DMS53 treated with DMSO at 0.1 percent for 48 hours (cell line): ENCODE measurements around the gene SLC25A25.
A peak's percentile ranks its signal among the peaks of the same experiment; 100 is the strongest.
"Not testable (repeated sequence)": the region's sequence is repeated elsewhere in the genome, so short reads cannot be mapped to it uniquely, and the experiment has no call there.

ENCODE experiments used
- DNase-seq: peaks from one replicate; lab custom pipeline; 2025; ENCODE audit not compliant: unreplicated experiment; lab: John Stamatoyannopoulos, UW

The SLC25A25 gene

DNA sequence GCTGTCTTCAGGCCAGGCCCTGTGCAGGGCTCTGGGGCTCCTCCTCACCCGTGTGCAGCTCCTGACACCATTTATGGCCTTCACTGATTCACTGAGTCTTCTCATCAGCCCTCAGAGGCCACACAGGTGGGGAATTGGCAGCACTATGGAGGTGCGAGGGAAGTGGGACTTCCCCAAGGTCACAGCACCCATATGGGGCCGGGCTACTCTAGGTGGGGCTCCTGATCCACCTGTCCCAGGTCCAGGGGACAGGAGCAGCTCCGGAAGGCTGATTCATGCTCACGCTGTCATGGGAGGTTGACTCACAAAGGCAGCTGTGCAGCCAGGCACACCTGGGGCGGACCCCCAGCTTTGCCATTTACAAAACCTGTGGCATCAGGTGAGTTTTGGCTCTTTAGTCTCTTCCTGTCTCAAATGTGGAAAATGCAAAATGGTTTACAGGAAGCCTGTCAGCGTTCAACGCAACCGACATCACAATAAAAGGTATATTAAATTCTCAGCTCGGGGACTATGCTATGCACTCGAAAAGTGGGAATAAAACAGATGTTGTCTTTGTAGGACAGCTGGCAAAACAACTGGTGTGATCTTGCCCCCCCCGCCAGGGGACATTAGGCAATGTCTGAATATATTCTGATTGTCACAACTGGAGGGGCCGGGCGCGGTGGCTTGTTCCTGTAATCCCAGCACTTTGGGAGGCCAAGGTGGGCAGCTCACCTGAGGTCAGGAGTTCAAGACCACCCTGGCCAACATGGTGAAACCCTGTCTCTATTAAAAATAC lies 15.9 kb upstream of the SLC25A25 start:
- peak; percentile 95 for DNase-seq

DNA sequence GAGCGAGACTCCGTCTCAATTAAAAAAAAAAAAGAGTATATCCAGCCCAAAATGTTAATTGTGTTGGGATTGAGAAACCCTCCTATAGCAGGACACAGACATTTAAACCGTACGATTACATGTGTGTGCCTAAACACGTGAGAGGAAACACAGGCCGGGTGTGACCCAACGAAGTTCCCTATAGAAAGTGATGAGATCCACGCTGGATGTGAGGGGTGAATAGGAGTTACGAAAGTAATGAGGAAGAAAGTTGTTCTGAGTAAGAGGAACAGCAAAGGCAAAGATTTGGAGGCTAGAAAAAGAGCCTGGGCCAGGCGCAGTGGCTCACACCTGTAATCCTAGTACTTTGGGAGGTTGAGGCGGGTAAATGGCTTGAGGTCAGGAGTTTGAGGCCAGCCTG lies 14.5 kb upstream of the SLC25A25 start:
- DNase-seq: no peak

DNA sequence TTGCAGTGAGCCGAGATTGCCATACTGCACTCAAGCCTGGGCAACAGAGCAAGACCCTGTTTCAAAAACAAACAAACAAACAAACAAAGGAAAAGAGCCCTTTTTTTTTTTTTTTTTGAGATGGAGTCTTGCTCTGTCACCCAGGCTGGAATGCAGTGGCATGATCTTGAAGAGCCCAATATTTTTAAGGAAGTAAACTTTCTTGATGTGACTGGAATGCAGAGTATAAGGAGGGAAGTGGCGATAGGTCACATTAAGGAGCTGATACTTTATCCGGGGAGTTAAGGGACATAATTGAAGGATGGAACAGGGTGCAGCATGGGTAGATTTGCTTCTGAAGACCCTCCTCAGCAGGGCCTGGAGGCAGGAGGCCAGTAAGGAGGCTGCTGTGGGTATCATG lies 13.9 kb upstream of the SLC25A25 start:
- DNase-seq: no peak

DNA sequence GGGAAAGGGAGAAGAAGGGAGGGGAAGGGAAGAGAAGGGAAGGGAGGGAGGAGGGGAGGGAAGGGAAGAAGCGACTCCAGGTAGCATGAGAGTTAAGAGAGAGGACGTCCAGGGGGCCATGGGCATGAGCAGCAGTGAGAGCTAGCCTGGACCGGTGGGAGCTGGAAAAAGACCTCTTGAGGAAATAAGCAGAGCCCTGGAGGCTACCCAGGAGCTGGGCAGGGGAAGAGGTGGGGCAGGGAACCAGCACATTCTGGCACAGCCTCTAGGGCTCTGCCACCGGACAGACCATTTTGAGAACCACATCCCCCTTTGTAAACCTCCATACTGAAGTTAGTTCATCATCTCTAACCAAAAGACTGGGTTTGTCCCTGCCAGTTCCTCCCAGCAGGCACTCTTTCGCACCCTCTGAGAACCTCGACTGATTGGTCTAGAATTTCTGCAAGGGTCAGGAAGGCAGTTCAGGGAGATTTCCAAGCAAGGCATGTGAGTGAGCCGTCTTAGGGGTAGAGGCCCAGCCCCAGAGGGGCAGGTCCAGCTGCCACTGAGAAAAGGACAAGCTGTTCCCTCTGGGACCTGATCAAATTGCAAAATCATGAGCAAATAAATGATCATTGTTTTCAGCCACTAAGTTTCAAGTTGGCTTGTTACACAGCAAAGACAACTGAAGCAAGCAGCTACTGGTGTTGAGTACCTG lies 12.5 kb upstream of the SLC25A25 start:
- DNase-seq: no peak

DNA sequence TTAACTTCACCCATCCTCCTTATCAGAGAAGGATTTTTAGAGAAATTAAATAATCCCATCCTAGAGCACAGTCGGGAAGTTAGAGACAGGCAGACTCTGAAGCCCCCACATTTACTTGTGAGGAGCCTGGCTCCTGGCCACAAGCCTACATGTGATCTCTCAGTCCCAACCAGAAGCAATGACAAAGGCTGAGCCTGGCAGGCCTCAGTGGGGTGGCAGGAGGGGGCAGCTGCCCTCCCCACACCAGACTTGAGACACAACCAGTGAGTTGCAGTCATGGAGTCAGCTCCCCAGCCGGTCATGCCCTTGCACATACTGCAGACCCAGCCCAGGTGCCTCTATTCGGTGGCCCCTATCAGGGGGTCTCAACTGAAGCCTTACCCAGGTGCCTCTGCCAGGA lies 11.9 kb upstream of the SLC25A25 start:
- DNase-seq: no peak

DNA sequence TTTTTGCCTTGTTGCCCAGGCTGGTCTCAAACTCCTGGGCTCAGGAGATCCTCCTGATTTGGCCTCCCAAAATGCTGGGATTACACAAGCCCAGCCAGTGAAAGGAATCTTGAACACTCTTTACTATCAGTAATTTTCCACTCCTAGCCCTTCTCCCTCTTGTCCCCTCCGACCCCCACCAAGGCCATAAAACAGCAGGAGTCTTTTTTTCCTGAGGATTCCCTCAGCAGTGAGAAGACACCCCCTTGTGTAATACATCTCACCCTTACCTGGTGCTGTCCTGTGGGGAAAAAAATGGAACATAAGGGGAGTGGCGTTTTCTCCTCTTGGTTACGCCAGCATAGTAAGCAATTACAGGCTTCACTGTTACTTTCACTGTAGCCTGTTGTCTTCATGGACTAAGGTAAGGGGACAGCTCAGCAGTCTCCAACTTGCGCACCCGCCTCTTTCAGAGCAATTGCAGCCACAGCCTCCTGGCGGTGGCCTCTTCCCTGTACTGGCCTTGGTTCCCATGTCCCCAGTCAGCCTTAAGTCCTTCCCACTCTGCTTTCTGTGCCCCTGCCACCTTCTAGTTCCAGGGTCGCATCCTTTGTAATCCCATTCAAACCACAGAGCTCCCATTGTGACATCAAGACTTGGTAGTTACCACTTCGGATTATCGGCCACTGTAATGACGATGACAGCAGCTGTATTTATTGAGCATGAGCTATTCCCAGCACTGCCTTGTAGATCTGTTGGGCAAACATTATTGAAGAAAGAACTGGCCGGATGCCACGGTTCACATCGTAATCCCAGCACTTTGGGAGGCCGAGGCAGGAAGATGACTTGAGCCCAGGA lies 10.9 kb upstream of the SLC25A25 start:
- peak; percentile 90 for DNase-seq

DNA sequence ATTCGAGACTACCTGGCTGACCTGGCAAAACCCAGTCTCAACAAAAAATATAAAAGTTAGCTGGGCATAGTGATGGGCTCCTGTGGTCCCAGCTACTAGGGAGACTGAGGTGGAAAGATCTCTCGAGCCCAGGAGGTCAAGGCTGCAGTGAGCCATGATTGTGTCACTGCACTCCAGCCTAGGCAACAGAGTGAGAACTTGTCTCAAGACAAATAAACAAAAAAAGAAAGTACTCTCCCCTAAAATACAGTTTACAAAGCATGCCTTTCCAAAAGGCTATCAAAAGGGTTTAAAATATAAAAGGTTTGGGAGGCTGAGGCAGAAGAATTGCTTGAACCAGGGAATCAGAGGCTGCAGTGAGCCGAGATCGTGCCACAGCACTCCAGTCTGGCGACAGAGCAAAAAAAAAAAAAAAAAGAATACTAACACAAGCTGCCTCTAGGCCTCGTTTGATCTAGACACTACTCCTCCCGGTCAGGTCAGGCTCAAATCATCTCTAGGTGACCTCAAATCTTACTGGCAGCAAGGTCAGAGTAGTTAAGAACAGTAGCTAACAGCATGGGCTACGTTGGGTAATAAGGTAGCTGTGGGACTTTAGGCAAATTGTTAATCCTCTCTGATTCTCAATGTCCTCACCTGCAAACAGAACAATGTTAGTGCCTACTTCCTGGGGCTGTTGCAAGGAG lies 10.2 kb upstream of the SLC25A25 start:
- peak; percentile 39 for DNase-seq

DNA sequence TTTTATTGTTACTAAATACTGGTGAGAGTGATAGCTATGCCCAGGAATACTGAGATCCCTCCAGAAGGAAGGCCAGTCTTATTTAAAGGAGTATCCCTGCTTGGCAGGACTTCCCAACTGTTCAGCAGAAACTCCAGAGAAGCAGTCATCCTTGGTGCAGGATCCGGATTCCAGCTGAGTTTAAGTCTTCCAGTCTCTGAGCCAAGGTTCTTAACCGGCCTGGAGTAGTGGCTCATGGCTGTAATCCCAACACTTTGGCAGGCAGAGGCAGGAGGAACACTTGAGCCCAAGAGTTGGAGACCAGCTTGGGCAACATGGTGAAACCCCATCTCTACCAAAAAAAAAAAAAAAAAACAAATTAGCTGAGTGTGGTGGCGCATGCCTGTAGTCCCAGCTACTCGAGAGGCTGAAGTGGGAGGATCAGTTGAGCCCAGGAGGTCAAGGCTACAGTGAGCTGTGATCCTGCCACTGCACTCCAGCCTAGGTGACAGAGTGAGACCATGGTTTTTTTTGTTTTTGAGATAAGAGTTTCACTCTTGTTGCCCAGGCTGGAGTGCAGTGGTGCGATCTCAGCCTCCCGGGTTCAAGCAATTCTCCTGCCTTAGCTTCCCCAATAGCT lies 8.6 kb upstream of the SLC25A25 start:
- no peak for DNase-seq

DNA sequence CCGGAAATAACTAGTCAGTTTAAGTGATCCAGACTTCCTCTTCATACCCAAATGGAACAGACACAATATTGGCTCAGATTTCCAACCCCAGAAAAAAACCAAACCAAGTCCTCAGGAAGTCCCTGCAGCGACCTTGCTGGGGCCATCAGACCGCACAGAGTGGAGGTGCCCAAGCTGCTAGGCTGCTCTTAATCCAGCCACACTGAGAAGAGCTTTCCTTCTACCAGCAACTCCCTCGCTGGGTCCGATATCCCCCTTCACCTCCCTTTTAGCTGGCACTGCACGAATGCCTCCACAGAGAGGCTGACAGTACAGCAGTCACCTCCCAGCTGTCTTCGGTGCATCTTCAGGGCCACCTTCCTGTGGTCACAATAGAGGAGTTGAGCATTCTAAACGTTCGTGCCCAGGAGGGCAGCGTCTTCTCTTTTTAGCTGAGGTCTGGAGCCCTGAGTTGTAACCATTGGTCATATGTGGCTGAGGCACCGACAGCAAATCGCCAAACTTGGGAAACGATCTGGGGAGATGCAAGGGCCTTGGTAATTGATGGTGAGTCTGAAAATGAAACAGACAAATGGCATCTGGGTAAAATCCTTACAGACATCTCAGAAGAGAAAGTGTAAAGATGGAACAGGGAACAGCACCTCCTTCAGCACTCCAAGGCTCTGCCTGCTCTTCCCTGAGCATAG lies 6.6 kb upstream of the SLC25A25 start:
- DNase-seq: no peak

DNA sequence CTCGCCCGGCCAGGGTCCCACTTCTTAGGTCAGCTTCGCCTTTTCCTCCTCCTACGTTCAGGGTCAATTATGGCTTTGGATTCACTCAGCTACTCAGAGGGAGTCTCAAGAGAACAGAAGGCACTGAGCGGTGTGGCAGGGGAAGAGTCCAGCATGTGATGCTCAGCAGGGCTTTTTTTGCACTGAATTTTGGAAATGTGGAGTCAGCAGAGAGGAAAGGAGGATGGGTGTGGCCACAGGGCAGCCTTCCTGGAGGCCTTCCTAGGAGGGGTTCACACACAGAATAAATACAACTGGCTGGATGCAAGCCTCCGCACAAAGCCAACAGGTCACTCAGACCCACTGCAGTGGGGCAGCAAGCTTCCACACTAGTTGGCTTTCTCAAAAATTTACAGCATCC lies 5.8 kb upstream of the SLC25A25 start:
- no peak for DNase-seq

DNA sequence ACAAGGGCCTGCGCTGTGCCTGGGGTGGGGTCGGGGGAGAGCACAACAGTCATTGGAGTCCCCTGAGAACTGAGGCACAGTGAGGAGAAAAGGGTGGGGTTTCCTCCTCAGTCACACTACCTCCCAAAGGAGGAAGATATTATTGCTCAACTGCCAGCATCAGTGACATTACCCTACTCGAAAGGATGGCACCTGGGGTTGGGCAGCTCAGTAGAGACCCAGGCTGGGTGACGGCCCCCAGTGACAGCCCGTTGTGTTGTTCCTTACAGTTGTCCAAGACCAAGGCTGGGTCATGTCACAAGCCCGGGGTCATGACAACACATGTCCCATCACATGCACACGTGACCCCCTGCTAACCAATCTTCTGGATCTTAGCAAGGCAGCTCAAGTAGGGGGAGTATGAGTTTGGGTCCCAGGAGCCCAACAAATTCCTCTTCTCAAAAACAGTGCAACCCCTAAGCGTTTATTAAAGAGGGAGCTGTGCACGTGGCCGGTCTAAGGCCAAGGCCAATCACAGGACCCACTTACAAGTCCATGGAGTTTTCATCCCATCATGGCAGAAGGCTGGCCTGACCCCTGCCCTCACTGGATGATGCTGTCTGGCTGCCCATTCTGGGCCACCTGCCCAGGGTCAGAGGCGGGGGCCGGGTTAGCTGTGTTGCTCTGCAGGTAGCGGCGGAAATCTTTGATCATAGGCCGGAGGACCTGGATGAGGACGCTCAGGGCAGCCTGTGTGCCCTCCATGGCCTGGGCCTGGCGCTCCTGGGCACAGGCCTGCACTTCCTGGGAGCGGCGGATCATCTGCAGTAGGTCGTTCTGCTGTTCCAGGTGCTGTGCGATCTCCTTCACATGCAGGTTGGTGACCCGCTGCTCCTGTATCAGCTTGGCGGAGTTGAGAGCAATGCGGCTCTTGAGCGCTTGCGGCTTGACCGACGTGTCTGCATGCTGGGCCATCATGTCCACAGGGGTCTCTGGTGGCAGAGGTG lies 4.9 kb upstream of the SLC25A25 start:
- DNase-seq: no peak

DNA sequence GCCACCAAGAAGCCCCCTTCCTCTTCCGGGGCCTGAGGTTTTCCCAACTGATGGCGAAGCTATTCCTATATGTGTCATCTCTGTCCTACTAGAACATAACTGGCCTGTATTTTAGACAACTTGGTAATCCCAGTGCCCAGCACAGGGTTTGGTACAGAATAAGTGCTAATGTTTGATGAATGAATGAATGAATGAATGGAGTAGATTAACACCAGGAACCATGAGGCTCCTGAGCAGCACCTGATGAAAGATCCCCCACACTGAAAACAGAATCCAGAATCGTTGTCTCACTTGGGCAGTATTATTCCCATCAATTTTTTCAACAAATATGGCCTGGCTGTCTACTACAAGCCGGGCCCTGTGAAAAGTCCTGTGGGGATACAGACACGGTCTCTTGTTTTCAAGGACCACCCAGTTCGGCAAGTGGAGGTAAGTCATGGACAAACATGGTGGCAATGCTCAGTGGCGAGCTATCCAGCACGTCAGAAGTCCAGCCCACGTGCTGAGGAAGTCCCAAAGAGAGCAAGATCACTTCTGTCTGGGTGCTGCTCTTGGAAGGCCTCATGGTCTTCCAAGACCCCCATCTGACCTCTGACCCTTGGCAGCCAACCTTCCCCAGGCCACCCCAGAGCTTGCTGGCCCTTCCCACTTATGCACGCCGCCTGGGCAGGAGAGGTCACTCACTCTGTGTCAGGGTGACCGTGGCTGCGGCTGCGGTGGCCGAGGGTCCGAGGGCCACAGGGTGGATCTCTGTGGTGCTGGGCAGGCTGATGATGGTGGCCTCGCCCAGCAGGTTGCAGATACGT lies 1.9 kb upstream of the SLC25A25 start:
- no peak for DNase-seq

DNA sequence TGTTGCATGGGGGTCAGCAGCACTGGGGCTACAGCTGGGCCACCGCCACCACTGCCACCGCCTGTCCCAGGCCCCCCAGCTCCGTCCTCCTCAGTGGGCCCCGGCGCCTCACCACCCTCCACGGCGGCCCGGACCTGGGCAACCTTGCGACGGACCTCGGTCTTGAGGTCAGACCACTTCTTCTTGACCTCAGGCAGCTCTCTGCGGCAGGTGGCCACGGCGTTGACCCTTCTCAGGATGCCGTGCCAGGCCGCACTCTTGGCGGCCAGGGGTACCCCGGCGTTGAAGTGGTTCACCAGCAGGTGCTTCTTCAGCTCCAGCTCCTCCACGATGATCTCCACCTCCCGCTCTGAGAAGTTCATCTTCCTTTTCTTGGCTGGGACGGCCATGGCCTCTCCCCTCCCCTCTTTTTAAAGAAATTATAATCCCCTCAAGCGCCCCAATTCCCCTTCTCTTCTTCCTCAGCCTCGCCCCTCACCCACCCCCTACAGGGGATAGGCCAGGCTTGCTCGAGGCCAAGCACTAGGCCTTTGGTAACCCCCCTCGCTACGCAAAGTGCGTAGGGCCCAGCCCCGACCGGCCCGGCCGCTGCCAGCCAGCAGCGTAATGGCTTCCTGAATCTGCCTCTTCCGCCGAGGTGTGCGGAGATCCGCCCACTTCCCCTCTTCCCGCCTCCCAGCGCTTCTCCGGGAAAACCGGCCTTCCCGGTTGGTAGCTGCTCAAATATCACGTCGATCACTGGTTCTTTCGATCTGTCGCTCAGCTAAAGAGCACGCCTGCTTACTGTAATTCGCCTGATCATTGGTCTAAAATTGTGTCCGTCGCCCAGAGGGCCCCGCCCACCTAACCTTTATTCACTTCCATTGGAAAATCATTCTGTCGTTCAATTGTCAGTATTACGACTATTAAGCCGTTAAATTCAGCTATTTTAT lies 1.1 kb upstream of the SLC25A25 start, which contains the start of gene NAIF1:
Gene NAIF1 (minus strand): TSS at position 608 of the 932 bp plus-strand sequence. CDS start 219 bp downstream, at position 389.
- peak; percentile 98 for DNase-seq

DNA sequence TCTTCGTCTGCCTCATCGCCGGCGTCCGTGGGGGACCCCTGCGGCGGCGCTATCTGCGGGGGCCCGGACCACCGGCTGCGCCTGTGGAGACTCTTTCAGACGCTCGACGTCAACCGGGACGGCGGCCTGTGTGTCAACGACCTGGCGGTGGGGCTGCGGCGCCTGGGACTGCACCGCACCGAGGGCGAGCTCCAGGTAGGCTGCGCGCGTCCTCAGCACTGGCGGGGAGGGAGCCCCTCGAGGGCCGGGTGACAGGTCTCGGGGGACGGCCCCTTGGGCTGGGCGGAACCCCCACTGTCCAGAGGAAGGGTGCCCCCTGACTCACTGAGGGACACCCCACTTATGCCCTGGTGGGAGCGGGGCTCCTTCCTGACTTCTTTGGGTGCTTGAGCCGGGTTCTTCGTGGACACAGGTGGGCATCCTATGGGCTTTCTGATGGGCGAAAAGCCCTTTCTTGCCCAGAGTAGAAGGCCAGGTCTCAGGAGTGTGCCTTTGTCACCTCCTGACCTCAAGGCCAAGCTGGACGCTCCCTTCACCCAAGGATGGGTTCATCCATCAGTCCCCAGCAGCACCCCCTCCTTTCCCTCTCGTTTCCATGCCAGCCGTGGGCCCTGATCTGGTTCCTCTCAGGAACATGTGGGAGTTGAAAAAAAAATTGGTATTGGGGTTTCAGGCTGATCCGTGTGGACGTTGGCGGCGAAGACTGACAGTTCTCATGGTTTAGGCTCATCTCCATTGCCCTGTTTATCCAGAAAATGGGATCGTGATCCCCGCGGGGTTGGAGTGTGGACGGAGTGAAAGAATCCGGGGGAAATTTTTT lies 564 bp downstream of the SLC25A25 start:
- no peak for DNase-seq

DNA sequence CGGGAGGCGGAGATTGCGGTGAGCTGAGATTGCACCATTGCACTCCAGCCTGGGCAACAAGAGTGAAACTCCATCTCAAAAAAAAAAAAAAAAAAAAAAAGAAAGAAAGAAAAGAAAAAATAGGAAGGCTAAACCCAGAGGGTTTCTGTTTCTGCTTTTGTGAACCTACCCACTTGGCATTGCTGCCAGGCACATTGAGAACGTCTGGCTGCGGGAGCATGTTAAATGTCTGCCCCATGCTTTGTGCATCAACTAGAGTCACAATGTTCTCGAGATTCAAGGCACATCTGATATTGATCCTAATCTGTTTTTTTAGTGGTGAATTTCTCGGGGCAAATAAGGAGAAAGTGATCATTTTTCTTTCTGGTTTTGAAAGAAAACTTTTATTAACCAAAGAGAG lies 2.8 kb downstream of the SLC25A25 start:
- DNase-seq: no peak

DNA sequence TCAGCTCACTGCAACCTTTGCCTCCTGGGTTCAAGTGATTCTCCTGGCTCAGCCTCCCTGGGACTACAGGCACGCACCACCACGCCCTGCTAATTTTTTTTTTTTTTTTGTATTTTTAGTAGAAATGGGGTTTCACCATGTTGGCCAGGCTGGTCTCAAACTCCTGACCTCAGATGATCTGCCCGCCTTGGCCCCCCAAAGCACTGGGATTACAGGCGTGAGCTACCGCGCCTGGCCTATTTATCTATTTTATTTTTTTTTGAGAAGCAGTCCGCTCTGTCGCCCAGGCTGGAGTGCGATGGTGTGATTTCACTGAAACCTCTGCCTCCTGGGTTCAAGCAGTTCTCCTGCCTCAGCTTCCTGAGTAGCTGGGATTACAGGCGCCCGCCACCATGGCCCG lies 3.4 kb downstream of the SLC25A25 start:
- not testable (repeated sequence) for DNase-seq
